Measurements from ENCODE around the gene POTEC. TPM values are rescaled to one million over a fixed set of nuclear protein-coding genes. Genes with fewer than 3 reads are reported as not detected.
"Not testable (repeated sequence)": the region's sequence is repeated elsewhere in the genome, so short reads cannot be mapped to it uniquely, and the experiment has no call there.

Gene POTEC
- total and polyA plus RNA-seq, 2 of the 8 experiments (the other 6 are each of a cell fraction or from before 2014, with no cell fraction given) = 0.07 TPM; not detected in 1

GRCh38 chr18:14488789-14489188 lies 54.6 kb downstream of the POTEC start:
- WGBS, 2 experiments (ENCODE audit: extremely low coverage in 1 of 2, insufficient coverage in 1 of 2, insufficient read length in 1 of 2, insufficient replicate concordance in 2 of 2, low coverage in 1 of 2, low lambda C conversion rate in 2 of 2, missing lambda C conversion rate in 1 of 2) = 84% methylated on average over 6 of the region's 17 CpGs; no CpG with 5 or more reads in 1 of the 2 experiments
- not testable (repeated sequence) for FAIRE-seq

GRCh38 chr18:14486926-14487580 lies 56.3 kb downstream of the POTEC start:
- H3K14ac ChIP-seq (ENCODE audit: insufficient read length); H2BK20ac ChIP-seq (ENCODE audit: low read length); H4K91ac ChIP-seq (replicated peaks; ENCODE audit: insufficient read length, low read length); H3K4me3 ChIP-seq (ENCODE audit: extremely low read depth in 1 of 4, insufficient read depth in 2 of 4, low read depth in 3 of 4, low read length in 4 of 4); H2BK5ac ChIP-seq (ENCODE audit: low read depth, low read length); FAIRE-seq; H3K56ac ChIP-seq (replicated peaks; ENCODE audit: insufficient read length, low read depth, low read length); H2BK120ac ChIP-seq (replicated peaks; ENCODE audit: low read depth, low read length); H4K20me1 ChIP-seq (replicated peaks in 1 of 2; ENCODE audit: control insufficient read depth in 1 of 2, insufficient read depth in 2 of 2, low read length in 2 of 2); H2AFZ ChIP-seq (ENCODE audit: low read length); H3K79me1 ChIP-seq (ENCODE audit: low read depth, low read length); POLR2A ChIA-PET (ENCODE audit: partially characterized antibody); H3K4ac ChIP-seq (replicated peaks; ENCODE audit: insufficient read length, low read depth, low read length); DNase-seq (ENCODE audit: low read depth in 1 of 2, low spot score in 2 of 2); H3K23ac ChIP-seq (ENCODE audit: insufficient read length); H3K4me1 ChIP-seq (replicated peaks in 1 of 4; ENCODE audit: control insufficient read depth in 3 of 4, insufficient read depth in 4 of 4, low read length in 3 of 4); H3K27ac ChIP-seq (ENCODE audit: low read depth, low read length); H2AK5ac ChIP-seq (ENCODE audit: low read depth, low read length); H4K8ac ChIP-seq (ENCODE audit: extremely low read depth, insufficient read depth, low read length); H3K79me2 ChIP-seq (ENCODE audit: control insufficient read depth in 1 of 2, insufficient read depth in 2 of 2, low read length in 2 of 2); H3K9ac ChIP-seq (replicated peaks in 1 of 4; ENCODE audit: extremely low read depth in 1 of 4, low read depth in 3 of 4, low read length in 3 of 4); CTCF ChIA-PET (ENCODE audit: partially characterized antibody); H2BK15ac ChIP-seq (ENCODE audit: low read length); H3K18ac ChIP-seq (ENCODE audit: extremely low read depth, low read length); H3K27me3 ChIP-seq (replicated peaks in 1 of 4; ENCODE audit: control insufficient read depth in 3 of 4, extremely low read depth in 1 of 4, insufficient read depth in 3 of 4, low read length in 3 of 4); H4K5ac ChIP-seq (ENCODE audit: insufficient read length, low read depth, low read length); H2BK12ac ChIP-seq (ENCODE audit: low read depth, low read length); H3K4me2 ChIP-seq (ENCODE audit: insufficient read depth in 1 of 2, low read depth in 2 of 2, low read length in 2 of 2); H3K23me2 ChIP-seq (ENCODE audit: low read depth, low read length); H3K36me3 ChIP-seq (ENCODE audit: control insufficient read depth in 2 of 4, insufficient read depth in 4 of 4, low read length in 3 of 4): not testable (repeated sequence)
- no CpG with 5 or more reads among the region's 42 CpGs for WGBS, 2 experiments (ENCODE audit: extremely low coverage in 1 of 2, insufficient coverage in 1 of 2, insufficient read length in 1 of 2, insufficient replicate concordance in 2 of 2, low coverage in 1 of 2, low lambda C conversion rate in 2 of 2, missing lambda C conversion rate in 1 of 2)
- H3K9me3 ChIP-seq (ENCODE audit: insufficient read depth in 2 of 2, low read depth in 1 of 2, low read length in 1 of 2) = peaks cover 5 to 40% of the 10 kb centered on the region in 2 experiments; a peak in 2 of 4 replicates

More at GRCh38 chr18:14488789-14489188, 54.6 kb downstream of the POTEC start:
- H3K27me3 ChIP-seq (replicated peaks in 1 of 4; ENCODE audit: control insufficient read depth in 3 of 4, extremely low read depth in 1 of 4, insufficient read depth in 3 of 4, low read length in 3 of 4); H3K36me3 ChIP-seq (ENCODE audit: control insufficient read depth in 2 of 4, insufficient read depth in 4 of 4, low read length in 3 of 4); H3K27ac ChIP-seq (ENCODE audit: low read depth, low read length); H3K9ac ChIP-seq (replicated peaks in 1 of 4; ENCODE audit: extremely low read depth in 1 of 4, low read depth in 3 of 4, low read length in 3 of 4); H3K79me2 ChIP-seq (ENCODE audit: control insufficient read depth in 1 of 2, insufficient read depth in 2 of 2, low read length in 2 of 2); DNase-seq (ENCODE audit: low read depth in 1 of 2, low spot score in 2 of 2); H2BK5ac ChIP-seq (ENCODE audit: low read depth, low read length); H3K4me3 ChIP-seq (ENCODE audit: extremely low read depth in 1 of 4, insufficient read depth in 2 of 4, low read depth in 3 of 4, low read length in 4 of 4); POLR2A ChIA-PET (ENCODE audit: partially characterized antibody); H2BK15ac ChIP-seq (ENCODE audit: low read length); H3K56ac ChIP-seq (replicated peaks; ENCODE audit: insufficient read length, low read depth, low read length); H2BK120ac ChIP-seq (replicated peaks; ENCODE audit: low read depth, low read length); H4K5ac ChIP-seq (ENCODE audit: insufficient read length, low read depth, low read length); H2AFZ ChIP-seq (ENCODE audit: low read length); H3K4ac ChIP-seq (replicated peaks; ENCODE audit: insufficient read length, low read depth, low read length); H3K14ac ChIP-seq (ENCODE audit: insufficient read length); H2AK5ac ChIP-seq (ENCODE audit: low read depth, low read length); CTCF ChIA-PET (ENCODE audit: partially characterized antibody); H2BK12ac ChIP-seq (ENCODE audit: low read depth, low read length); H4K91ac ChIP-seq (replicated peaks; ENCODE audit: insufficient read length, low read length); H3K23ac ChIP-seq (ENCODE audit: insufficient read length); H3K18ac ChIP-seq (ENCODE audit: extremely low read depth, low read length); H4K20me1 ChIP-seq (replicated peaks in 1 of 2; ENCODE audit: control insufficient read depth in 1 of 2, insufficient read depth in 2 of 2, low read length in 2 of 2); H4K8ac ChIP-seq (ENCODE audit: extremely low read depth, insufficient read depth, low read length); H3K4me2 ChIP-seq (ENCODE audit: insufficient read depth in 1 of 2, low read depth in 2 of 2, low read length in 2 of 2); H3K79me1 ChIP-seq (ENCODE audit: low read depth, low read length); H2BK20ac ChIP-seq (ENCODE audit: low read length); H3K4me1 ChIP-seq (replicated peaks in 1 of 4; ENCODE audit: control insufficient read depth in 3 of 4, insufficient read depth in 4 of 4, low read length in 3 of 4); H3K23me2 ChIP-seq (ENCODE audit: low read depth, low read length): not testable (repeated sequence)
- peaks cover 5 to 40% of the 10 kb centered on the region in 2 experiments; a peak in 2 of 4 replicates for H3K9me3 ChIP-seq (ENCODE audit: insufficient read depth in 2 of 2, low read depth in 1 of 2, low read length in 1 of 2)
